Measurements from ENCODE around the gene SASH3.

DNA sequence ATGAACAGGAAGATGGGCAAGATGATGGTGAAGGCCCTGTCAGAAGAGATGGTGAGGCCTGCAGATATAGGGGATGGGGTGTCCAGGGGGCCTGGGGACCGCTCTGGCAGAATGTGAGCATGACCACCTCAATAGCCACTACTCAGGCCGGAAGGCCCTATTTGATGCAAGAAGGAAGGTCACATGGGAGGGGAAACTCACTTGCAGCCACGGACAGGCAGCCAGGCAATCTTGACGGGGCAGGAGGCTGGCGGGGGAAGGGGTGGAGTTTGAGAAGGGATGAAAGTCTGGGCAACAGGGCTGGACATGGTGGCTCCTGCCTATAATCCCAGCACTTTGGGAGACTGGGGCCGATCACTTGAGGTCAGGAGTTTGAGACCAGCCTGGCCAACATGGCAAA lies 8.8 kb downstream of the SASH3 start:
- TF ChIP-seq CTCF (IDR thresholded peaks at IDR 0.05; ENCODE audit: insufficient read depth, low read depth, low read length) (no peak), EZH2 (IDR thresholded peaks at IDR 0.05; ENCODE audit: insufficient read depth, low read length) (no peak)
